B cell (primary cell): ENCODE measurements around the gene HOXD9. TPM values are rescaled to one million over a fixed set of nuclear protein-coding genes. Genes with fewer than 3 reads are reported as not detected.
A peak's percentile ranks its signal among the peaks of the same experiment; 100 is the strongest.

ENCODE experiments used
- ATAC-seq: fragments of 200-7000 bp; cut with Tn5 transposase; one replicate; pipeline ENCODE4 v1.10.0; 2021; ENCODE audit warnings: low read depth, mild to moderate bottlenecking, moderate number of reproducible peaks, moderate library complexity
- CTCF ChIA-PET: fragments of 350-600 bp; sonication (Branson Sonifier 250); formaldehyde crosslinking; loops from one replicate; lab custom pipeline; 2021; ENCODE audit warnings: antibody characterized with exemption, inconsistent platforms; lab: Charles Lee
- POLR2A ChIA-PET: fragments of 350-600 bp; sonication (Branson Sonifier 250); formaldehyde crosslinking; loops from one replicate; lab custom pipeline; 2021; ENCODE audit warnings: antibody characterized with exemption; lab: Charles Lee
- DNase-seq: peaks from one replicate; pipeline ENCODE4 v3.0.0; 2013
- H2AFZ ChIP-seq: 2 replicates; pipeline ENCODE4 v1.6.1; 2012; ENCODE audit warnings: mild to moderate bottlenecking, low read depth, low read length; ENCODE audit not compliant: insufficient read depth, poor library complexity, severe bottlenecking
- H3K27ac ChIP-seq, 2 donors: 1 replicate in 1 of 2; 2 replicates in 1 of 2; pipeline ENCODE4 v1.5.1; 2012 to 2013; ENCODE audit warnings: low read length in 2 of 2, mild to moderate bottlenecking in 2 of 2, moderate library complexity in 1 of 2
- H3K27me3 ChIP-seq, 4 experiments: fragments of 200-600 bp in 1 of 4; sonication (generic) in 1 of 4; replicated peaks in 1 of 4; 1 replicate in 2 of 4; 2 replicates in 2 of 4; pipeline versions ENCODE4 v1.6.1 to v1.7.0; 2013 to 2016; ENCODE audit warnings: low read length in 3 of 4, mild to moderate bottlenecking in 2 of 4, mixed read lengths in 1 of 4, moderate library complexity in 1 of 4; ENCODE audit not compliant: insufficient read depth in 4 of 4, control insufficient read depth in 3 of 4; ENCODE audit errors: control extremely low read depth in 1 of 4
- H3K36me3 ChIP-seq, 2 experiments: replicated peaks in 1 of 2; 1 replicate in 1 of 2; 2 replicates in 1 of 2; pipeline versions ENCODE4 v1.6.1 to v1.7.1; 2013; ENCODE audit warnings: low read length in 1 of 2; ENCODE audit not compliant: insufficient read depth in 2 of 2, control insufficient read depth in 1 of 2; ENCODE audit errors: control extremely low read depth in 1 of 2, extremely low read depth in 1 of 2
- H3K4me1 ChIP-seq, 2 donors: fragments of 200-600 bp in 1 of 2; sonication (generic) in 1 of 2; 1 replicate in 1 of 2; 2 replicates in 1 of 2; pipeline versions ENCODE4 v1.5.1 to v1.6.1; 2013 to 2017; ENCODE audit warnings: low read length in 2 of 2; ENCODE audit not compliant: control insufficient read depth in 2 of 2, insufficient read depth in 2 of 2
- H3K4me2 ChIP-seq: replicated peaks from 2 replicates; pipeline ENCODE3; 2012; ENCODE audit warnings: mild to moderate bottlenecking, low read depth, low read length; ENCODE audit not compliant: poor library complexity, severe bottlenecking
- H3K4me3 ChIP-seq, 5 experiments: fragments of 200-600 bp in 1 of 5; sonication (generic) in 1 of 5; 1 replicate in 3 of 5; 2 replicates in 2 of 5; pipeline versions ENCODE4 v1.5.1 to v1.7.0; 2011 to 2016; ENCODE audit warnings: low read length in 4 of 5, mild to moderate bottlenecking in 4 of 5, low read depth in 2 of 5, control low read depth in 1 of 5, moderate library complexity in 1 of 5; ENCODE audit not compliant: insufficient read depth in 1 of 5; ENCODE audit errors: control extremely low read depth in 1 of 5, extremely low read depth in 1 of 5
- H3K79me2 ChIP-seq: fragments of 200-600 bp; sonication (generic); one replicate; pipeline ENCODE4 v1.6.0; 2016; ENCODE audit warnings: low read length; ENCODE audit not compliant: control insufficient read depth, insufficient read depth
- H3K9ac ChIP-seq: fragments of 200-600 bp; sonication (generic); 2 replicates; pipeline ENCODE4 v1.6.1; 2017; ENCODE audit warnings: mild to moderate bottlenecking, low read length, moderate library complexity
- H3K9me3 ChIP-seq, 3 donors: one replicate each; pipeline versions ENCODE4 v1.6.1 to v1.7.1; 2013; ENCODE audit warnings: low read length in 2 of 3; ENCODE audit not compliant: control insufficient read depth in 2 of 3, insufficient read depth in 1 of 3; ENCODE audit errors: control extremely low read depth in 1 of 3
- H4K20me1 ChIP-seq: 2 replicates; pipeline ENCODE4 v1.6.0; 2012; ENCODE audit warnings: mild to moderate bottlenecking, low read length; ENCODE audit not compliant: insufficient read depth, control insufficient read depth, poor library complexity, severe bottlenecking
- H3K27ac Mint-ChIP-seq: one replicate; pipeline ENCODE4 v1.8.0; 2021; ENCODE audit warnings: mixed read lengths
- H3K27me3 Mint-ChIP-seq: one replicate; pipeline ENCODE4 v1.8.0; 2021; ENCODE audit warnings: mixed read lengths
- H3K4me1 Mint-ChIP-seq: one replicate; pipeline ENCODE4 v1.8.0; 2021; ENCODE audit warnings: mixed read lengths
- H3K4me3 Mint-ChIP-seq: one replicate; pipeline ENCODE4 v1.8.0; 2021; ENCODE audit warnings: mixed read lengths
- H3K9me3 Mint-ChIP-seq: one replicate; pipeline ENCODE4 v1.8.0; 2022; ENCODE audit warnings: mixed read lengths; ENCODE audit not compliant: insufficient read depth
- EZH2 ChIP-seq: IDR thresholded peaks from 2 replicates; pipeline ENCODE4 v1.6.1; 2012; ENCODE audit warnings: borderline replicate concordance, low read depth, mild to moderate bottlenecking, moderate library complexity, low read length; ENCODE audit not compliant: insufficient read depth, poor library complexity, severe bottlenecking
- WGBS: methylation state at CpG from one replicate; pipeline ENCODE4 v1.1.5; 2013; ENCODE audit warnings: missing lambda C conversion rate; ENCODE audit not compliant: insufficient coverage; 5-methylcytosine and 5-hydroxymethylcytosine counted together
- intact Hi-C: fragments of 100-400 bp; cut with micrococcal nuclease; formaldehyde crosslinking; loops from one replicate; pipeline ENCODE4 v1.10.0; 2022
- polyA plus RNA-seq: library from polyadenylated mRNA; depleted of rRNA; stranded (reverse); fragments of >200 nt; gene quantifications from 2 replicates; pipeline ENCODE4 v1.2.3, GENCODE V29; 2012
- total RNA-seq, 2 donors: library from RNA; stranded (reverse); fragments of 120-200 nt in 1 of 2; gene quantifications; 1 replicate in 1 of 2; 2 replicates in 1 of 2; pipeline versions ENCODE4 v1.2.3 to v1.2.4, GENCODE V29; 2013 to 2022
- TF ChIP-seq, protein P1 (sequence below): fragments of 200-600 bp; IDR thresholded peaks from one replicate; pipeline ENCODE4 v1.8.0; 2022; ENCODE audit warnings: antibody characterized with exemption, mild to moderate bottlenecking

The HOXD9 gene
- total and polyA plus RNA-seq, 2 donors (not counting 1 experiment from before 2014, with no cell fraction given), result not detected

DNA sequence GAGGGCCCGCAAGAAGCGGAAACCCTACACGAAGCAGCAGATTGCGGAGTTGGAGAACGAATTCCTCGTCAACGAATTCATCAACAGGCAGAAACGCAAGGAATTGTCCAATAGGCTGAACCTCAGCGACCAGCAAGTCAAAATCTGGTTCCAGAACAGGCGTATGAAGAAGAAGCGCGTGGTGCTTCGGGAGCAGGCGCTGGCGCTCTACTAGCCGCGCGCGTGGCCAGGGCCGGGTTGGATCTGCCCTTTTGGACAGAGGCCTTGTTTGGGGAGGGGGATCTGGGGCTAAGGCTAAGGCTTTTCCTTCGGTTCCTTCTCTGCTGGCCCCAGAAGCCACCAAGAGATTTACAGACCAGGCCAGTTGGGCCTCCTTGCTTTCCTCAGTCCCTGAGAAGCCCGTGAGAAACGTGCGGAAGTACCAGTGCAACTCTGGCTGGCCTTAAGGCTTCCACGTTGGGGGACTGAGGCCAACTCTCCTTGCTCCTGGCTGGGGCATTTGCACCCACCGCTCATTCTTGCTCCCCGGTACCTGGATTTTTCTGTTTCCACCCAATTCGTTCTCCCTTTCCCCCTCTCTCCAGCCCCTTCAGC lies 21.9 kb upstream of the HOXD9 start:
- Histone ChIP-seq H3K27ac (no peak overlapping the region), H3K9ac (no peak overlapping the region), H3K9me3 (peaks cover 0 to 56% (median 0%) of the 10 kb centered on the region in 3 donors), H3K4me2 (no peak overlapping the region), H3K4me3 (no peak overlapping the region), H2AFZ (no peak overlapping the region), H3K36me3 (no peaks in the 10 kb centered on the region), H3K4me1 (peaks cover 18 to 46% of the 10 kb centered on the region in 2 donors), H4K20me1 (no peaks in the 10 kb centered on the region), H3K27me3 (peaks cover 0 to 98% (median 67%) of the 10 kb centered on the region in 4 experiments), H3K79me2 (no peaks in the 10 kb centered on the region)
- ATAC-seq (no peak), DNase-seq (peak; percentile 14)
- Mint-ChIP-seq H3K27ac (no peak overlapping the region), H3K4me3 (no peak overlapping the region), H3K27me3 (peaks cover 83% of the 10 kb centered on the region), H3K4me1 (peaks cover 15% of the 10 kb centered on the region), H3K9me3 (no peaks in the 10 kb centered on the region)
- TF ChIP-seq, protein P1, sequence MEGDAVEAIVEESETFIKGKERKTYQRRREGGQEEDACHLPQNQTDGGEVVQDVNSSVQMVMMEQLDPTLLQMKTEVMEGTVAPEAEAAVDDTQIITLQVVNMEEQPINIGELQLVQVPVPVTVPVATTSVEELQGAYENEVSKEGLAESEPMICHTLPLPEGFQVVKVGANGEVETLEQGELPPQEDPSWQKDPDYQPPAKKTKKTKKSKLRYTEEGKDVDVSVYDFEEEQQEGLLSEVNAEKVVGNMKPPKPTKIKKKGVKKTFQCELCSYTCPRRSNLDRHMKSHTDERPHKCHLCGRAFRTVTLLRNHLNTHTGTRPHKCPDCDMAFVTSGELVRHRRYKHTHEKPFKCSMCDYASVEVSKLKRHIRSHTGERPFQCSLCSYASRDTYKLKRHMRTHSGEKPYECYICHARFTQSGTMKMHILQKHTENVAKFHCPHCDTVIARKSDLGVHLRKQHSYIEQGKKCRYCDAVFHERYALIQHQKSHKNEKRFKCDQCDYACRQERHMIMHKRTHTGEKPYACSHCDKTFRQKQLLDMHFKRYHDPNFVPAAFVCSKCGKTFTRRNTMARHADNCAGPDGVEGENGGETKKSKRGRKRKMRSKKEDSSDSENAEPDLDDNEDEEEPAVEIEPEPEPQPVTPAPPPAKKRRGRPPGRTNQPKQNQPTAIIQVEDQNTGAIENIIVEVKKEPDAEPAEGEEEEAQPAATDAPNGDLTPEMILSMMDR, result no peak
- TF ChIP-seq EZH2, result no peak
- CTCF ChIA-PET, result interaction anchor here (1.6 kb wide), 1 partner anchor 551 kb away, joined by 4 read pairs; no protein-coding TSS in a partner anchor
- WGBS, result 14% methylated on average over 25 of the region's 28 CpGs
- intact Hi-C loops, result no loop called here
- POLR2A ChIA-PET, result no interaction called here

DNA sequence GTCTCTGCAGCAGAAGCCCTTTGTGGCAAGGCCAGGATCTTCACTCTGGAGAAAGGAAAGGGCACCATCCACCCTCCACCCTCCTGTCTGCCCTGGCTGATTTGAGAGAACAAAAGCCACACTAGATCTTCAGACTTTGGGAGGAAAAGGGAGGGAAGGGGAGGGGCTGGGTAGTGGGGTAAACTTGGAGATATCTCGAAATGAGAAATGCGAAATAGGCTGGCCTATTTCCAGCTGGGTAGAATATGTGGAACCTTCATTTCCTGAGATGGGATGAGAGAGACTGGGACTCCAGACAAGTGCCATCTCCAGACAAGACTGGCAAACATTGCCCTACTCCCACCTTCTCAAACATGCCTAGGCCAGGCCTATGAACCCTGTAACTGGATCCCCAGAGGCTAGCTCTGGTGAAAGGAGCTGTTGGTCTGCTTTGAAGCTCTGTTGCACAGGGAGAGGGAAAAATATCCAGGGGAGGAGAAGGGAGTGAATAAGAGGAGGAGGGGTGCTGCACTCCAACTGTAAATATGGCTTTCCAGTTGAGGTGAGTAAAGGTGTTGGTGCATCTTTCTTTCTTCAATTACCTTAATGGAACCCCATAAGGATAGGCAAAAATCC lies 21.2 kb upstream of the HOXD9 start:
- intact Hi-C loops, result no loop called here
- Histone ChIP-seq H4K20me1 (no peaks in the 10 kb centered on the region), H3K79me2 (no peaks in the 10 kb centered on the region), H3K9me3 (peaks cover 0 to 61% (median 0%) of the 10 kb centered on the region in 3 donors), H3K27me3 (peaks cover 0 to 99% (median 68%) of the 10 kb centered on the region in 4 experiments), H3K4me2 (no peak overlapping the region), H3K4me3 (no peak overlapping the region), H3K27ac (no peak overlapping the region), H2AFZ (no peak overlapping the region), H3K36me3 (no peaks in the 10 kb centered on the region), H3K9ac (no peak overlapping the region), H3K4me1 (peaks cover 17 to 52% of the 10 kb centered on the region in 2 donors)
- ChIA-PET POLR2A (no interaction called here), CTCF (interaction anchor here (0.8 to 1.6 kb wide), 2 partner anchors 26 to 551 kb away, joined by 3 to 4 read pairs; no protein-coding TSS in a partner anchor)
- TF ChIP-seq EZH2, result no peak
- TF ChIP-seq, protein P1, result no peak
- Mint-ChIP-seq H3K4me1 (peaks cover 20% of the 10 kb centered on the region), H3K27ac (no peak overlapping the region), H3K27me3 (peaks cover 83% of the 10 kb centered on the region), H3K9me3 (no peaks in the 10 kb centered on the region), H3K4me3 (no peak overlapping the region)
- ATAC-seq (no peak), DNase-seq (no peak)
- WGBS, result 8% methylated on average over 2 of the region's 2 CpGs
